H9 (cell line): ENCODE data around the gene CABLES1. TPM values are rescaled to one million over a fixed set of nuclear protein-coding genes. Genes with fewer than 3 reads are reported as not detected.

Experiments used
- DNase-seq: peaks from one replicate; pipeline ENCODE4 v3.0.0-alpha.2; 2017
- H2AFZ ChIP-seq: one replicate; pipeline ENCODE4 v1.6.1; 2013; ENCODE audit warnings: mild to moderate bottlenecking, low read length, control low read depth, moderate library complexity
- H2AK5ac ChIP-seq: 2 replicates; pipeline ENCODE4 v1.6.1; 2013; ENCODE audit warnings: low read length, control low read depth, mixed read lengths; ENCODE audit not compliant: insufficient read length
- H2BK120ac ChIP-seq: one replicate; pipeline ENCODE4 v1.6.1; 2013; ENCODE audit warnings: low read depth, mild to moderate bottlenecking, low read length, control low read depth, inconsistent platforms; ENCODE audit not compliant: poor library complexity, severe bottlenecking
- H2BK12ac ChIP-seq: 2 replicates; pipeline ENCODE4 v1.6.1; 2013; ENCODE audit warnings: low read length, control low read depth, mixed read lengths, low read depth; ENCODE audit not compliant: insufficient read length
- H2BK15ac ChIP-seq: 2 replicates; pipeline ENCODE4 v1.6.1; 2013; ENCODE audit warnings: low read depth, low read length, control low read depth
- H2BK20ac ChIP-seq: one replicate; pipeline ENCODE4 v1.6.1; 2013; ENCODE audit warnings: low read depth, mild to moderate bottlenecking, low read length, control low read depth, inconsistent platforms; ENCODE audit not compliant: poor library complexity, severe bottlenecking
- H2BK5ac ChIP-seq: 2 replicates; pipeline ENCODE4 v1.6.1; 2013; ENCODE audit warnings: low read length, control low read depth, mixed read lengths; ENCODE audit not compliant: insufficient read length
- H3K14ac ChIP-seq: 2 replicates; pipeline ENCODE4 v1.6.1; 2013; ENCODE audit warnings: low read length, control low read depth; ENCODE audit not compliant: insufficient read depth
- H3K18ac ChIP-seq: 2 replicates; pipeline ENCODE4 v1.6.1; 2013; ENCODE audit warnings: low read depth, mild to moderate bottlenecking, mixed read lengths, low read length, control low read depth; ENCODE audit not compliant: insufficient read length
- H3K23ac ChIP-seq: 2 replicates; pipeline ENCODE4 v1.6.1; 2013; ENCODE audit warnings: low read length, control low read depth, mixed read lengths, low read depth; ENCODE audit not compliant: insufficient read length
- H3K23me2 ChIP-seq: 2 replicates; pipeline ENCODE4 v1.6.1; 2013; ENCODE audit warnings: low read depth, mild to moderate bottlenecking, mixed read lengths, low read length, control low read depth; ENCODE audit not compliant: insufficient read length, poor library complexity, severe bottlenecking
- H3K27ac ChIP-seq: 2 replicates; pipeline ENCODE4 v1.5.1; 2013; ENCODE audit warnings: low read length, control low read depth, mixed read lengths, low read depth; ENCODE audit not compliant: insufficient read length
- H3K27me3 ChIP-seq: 2 replicates; pipeline ENCODE4 v1.6.1; 2013; ENCODE audit warnings: low read length, control low read depth, inconsistent platforms; ENCODE audit not compliant: insufficient read depth
- H3K4ac ChIP-seq: 2 replicates; pipeline ENCODE4 v1.6.1; 2013; ENCODE audit warnings: low read depth, mild to moderate bottlenecking, control low read depth, inconsistent platforms, low read length, moderate library complexity
- H3K4me1 ChIP-seq: 2 replicates; pipeline ENCODE4 v1.6.1; 2013; ENCODE audit warnings: low read length, control low read depth, inconsistent platforms; ENCODE audit not compliant: insufficient read depth
- H3K4me2 ChIP-seq: 2 replicates; pipeline ENCODE4 v1.6.1; 2013; ENCODE audit warnings: low read length, control low read depth, mixed read lengths; ENCODE audit not compliant: insufficient read length, insufficient read depth
- H3K56ac ChIP-seq: 2 replicates; pipeline ENCODE4 v1.6.1; 2013; ENCODE audit warnings: low read depth, mild to moderate bottlenecking, mixed read lengths, low read length, control low read depth; ENCODE audit not compliant: insufficient read length
- H3K79me1 ChIP-seq: 2 replicates; pipeline ENCODE4 v1.6.1; 2013; ENCODE audit warnings: low read depth, mild to moderate bottlenecking, moderate library complexity, low read length, control low read depth, inconsistent platforms; ENCODE audit not compliant: insufficient read depth, poor library complexity, severe bottlenecking
- H3K79me2 ChIP-seq: 2 replicates; pipeline ENCODE4 v1.6.1; 2013; ENCODE audit warnings: low read length, control low read depth, inconsistent platforms; ENCODE audit not compliant: insufficient read depth
- H3K9ac ChIP-seq: 2 replicates; pipeline ENCODE4 v1.6.1; 2013; ENCODE audit warnings: low read length, control low read depth, mixed read lengths; ENCODE audit not compliant: insufficient read length; ENCODE audit errors: extremely low read depth
- H3K9me3 ChIP-seq: one replicate; pipeline ENCODE4 v1.6.1; 2013; ENCODE audit warnings: low read depth, low read length, inconsistent platforms; ENCODE audit not compliant: control insufficient read depth
- H3T11ph ChIP-seq: one replicate; pipeline ENCODE4 v1.6.1; 2013; ENCODE audit warnings: mild to moderate bottlenecking, low read length, control low read depth, inconsistent platforms
- H4K20me1 ChIP-seq: one replicate; pipeline ENCODE4 v1.6.1; 2013; ENCODE audit not compliant: control insufficient read depth, insufficient read length, insufficient read depth
- H4K5ac ChIP-seq: 2 replicates; pipeline ENCODE4 v1.6.1; 2013; ENCODE audit warnings: low read depth, mild to moderate bottlenecking, mixed read lengths, low read length, control low read depth; ENCODE audit not compliant: insufficient read length
- H4K8ac ChIP-seq: replicated peaks from 2 replicates; pipeline ENCODE4 v1.6.1; 2013; ENCODE audit warnings: low read length, control low read depth, mixed read lengths, low read depth; ENCODE audit not compliant: insufficient read length
- H4K91ac ChIP-seq: 2 replicates; pipeline ENCODE4 v1.6.1; 2013; ENCODE audit warnings: low read depth, mild to moderate bottlenecking, moderate library complexity, mixed read lengths, low read length, control low read depth; ENCODE audit not compliant: insufficient read length
- H3K27ac Mint-ChIP-seq, 3 experiments: 2 replicates in 2 of 3; 3 replicates in 1 of 3; pipeline ENCODE4 v1.8.0; 2020 to 2021; ENCODE audit warnings: mixed read lengths in 3 of 3, mild to moderate bottlenecking in 1 of 3, moderate library complexity in 1 of 3
- H3K27me3 Mint-ChIP-seq: 2 replicates; pipeline ENCODE4 v1.8.0; 2021; ENCODE audit warnings: low read depth, mild to moderate bottlenecking, moderate library complexity, mixed read lengths
- H3K36me3 Mint-ChIP-seq, 3 experiments: 2 replicates in 2 of 3; 3 replicates in 1 of 3; pipeline ENCODE4 v1.8.0; 2020 to 2021; ENCODE audit warnings: low read depth in 3 of 3, mixed read lengths in 3 of 3; ENCODE audit not compliant: insufficient read depth in 1 of 3
- H3K4me1 Mint-ChIP-seq, 2 experiments: 2 replicates each; pipeline ENCODE4 v1.8.0; 2020; ENCODE audit warnings: mixed read lengths in 2 of 2
- H3K4me3 Mint-ChIP-seq, 2 experiments: 2 replicates in 1 of 2; 3 replicates in 1 of 2; pipeline ENCODE4 v1.8.0; 2020 to 2021; ENCODE audit warnings: mild to moderate bottlenecking in 2 of 2, mixed read lengths in 2 of 2, moderate library complexity in 1 of 2
- H3K9me3 Mint-ChIP-seq, 2 experiments: 2 replicates in 1 of 2; 3 replicates in 1 of 2; pipeline ENCODE4 v1.8.0; 2020; ENCODE audit warnings: mild to moderate bottlenecking in 2 of 2, mixed read lengths in 2 of 2, moderate library complexity in 1 of 2
- WGBS: extraction: QIAGEN DNeasy Blood & Tissue Kit; methylation state at CpG from one replicate; pipeline ENCODE4 v1.1.7; 2013; ENCODE audit warnings: missing lambda C conversion rate, low lambda C conversion rate, mixed read lengths; ENCODE audit not compliant: insufficient read length; ENCODE audit errors: extremely low coverage; 5-methylcytosine and 5-hydroxymethylcytosine counted together
- total RNA-seq: library from RNA; stranded (reverse); gene quantifications from 2 replicates; pipeline ENCODE4 v1.2.1, GENCODE V29; 2021
- TF ChIP-seq, protein P1 (sequence below): fragments of 200-600 bp; sonication (generic); conservative IDR thresholded peaks from 3 replicates; pipeline ENCODE4 v1.8.0; 2021; ENCODE audit warnings: antibody characterized with exemption, mild to moderate bottlenecking

Gene CABLES1
- total RNA-seq, 1 experiment from 2014 or later: 27.1 TPM

DNA sequence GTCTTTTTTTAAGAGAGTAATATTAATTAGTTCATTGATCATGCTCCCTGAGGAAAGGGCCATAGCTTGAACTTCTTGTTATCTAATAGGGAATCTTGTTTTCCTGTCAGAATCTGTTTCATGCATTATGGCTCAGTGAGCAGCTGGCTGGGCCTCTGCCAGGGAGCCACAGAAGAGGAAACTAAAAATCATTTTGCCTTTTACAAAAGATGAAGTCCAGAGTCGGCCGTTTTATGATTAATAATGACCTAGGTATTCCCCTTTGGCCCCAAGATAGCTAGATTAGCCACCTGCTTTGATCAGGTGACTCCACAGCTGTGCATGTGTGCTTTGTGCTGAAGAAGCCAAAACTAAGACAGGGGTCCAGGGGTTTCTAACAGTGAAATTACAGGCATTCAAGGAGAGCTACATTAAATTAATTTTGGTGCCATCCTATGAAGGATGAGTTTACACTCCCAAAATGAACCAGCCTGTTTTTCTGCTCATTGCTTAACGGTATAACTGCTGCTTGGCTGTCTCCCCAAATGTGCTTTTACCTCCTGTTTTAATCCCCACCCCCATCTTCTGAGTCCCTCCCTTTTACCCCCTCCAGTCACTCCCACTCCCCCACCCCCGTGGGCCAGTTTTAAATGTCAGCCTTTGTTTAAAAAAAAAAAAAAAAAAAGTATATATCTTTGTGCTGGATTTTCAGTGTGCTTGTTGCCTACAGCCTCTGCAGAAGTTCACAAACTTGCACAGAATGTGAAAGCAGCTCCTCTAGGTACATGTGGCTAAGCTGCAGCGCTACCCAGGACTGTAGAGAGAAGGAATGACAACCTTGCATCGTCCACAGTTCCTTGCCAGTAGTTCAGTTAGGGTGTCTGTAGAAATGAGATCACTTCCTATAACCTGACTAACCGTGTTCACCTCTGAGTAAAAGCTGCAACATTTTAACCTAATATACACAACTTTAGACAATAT is 93.1 kb downstream of the CABLES1 start:
- Histone ChIP-seq H4K8ac (no peak overlapping the region), H3T11ph (no peak overlapping the region), H2AK5ac (no peak overlapping the region), H3K27ac (no peak overlapping the region), H3K4me2 (no peak overlapping the region), H3K18ac (no peak overlapping the region), H3K79me1 (no peaks in the 10 kb centered on the region), H3K27me3 (no peaks in the 10 kb centered on the region), H3K56ac (no peak overlapping the region), H2BK15ac (no peak overlapping the region), H4K20me1 (no peaks in the 10 kb centered on the region), H3K4ac (no peak overlapping the region), H3K23me2 (no peaks in the 10 kb centered on the region), H2BK12ac (no peak overlapping the region), H4K91ac (no peak overlapping the region), H3K4me1 (peaks cover 7% of the 10 kb centered on the region; the same call in 1 of the 2 replicates), H3K9me3 (no peaks in the 10 kb centered on the region), H2BK5ac (no peak overlapping the region), H3K23ac (no peak overlapping the region), H4K5ac (no peak overlapping the region), H3K79me2 (no peaks in the 10 kb centered on the region), H3K14ac (no peak overlapping the region), H2AFZ (no peak overlapping the region), H2BK20ac (no peak overlapping the region), H3K9ac (no peak overlapping the region), H2BK120ac (no peak overlapping the region)
- Mint-ChIP-seq H3K4me1 (peaks cover 26 to 30% of the 10 kb centered on the region in 2 experiments), H3K36me3 (peaks cover 7 to 43% (median 19%) of the 10 kb centered on the region in 3 experiments; a peak in 5 of 7 replicates), H3K4me3 (no peak overlapping the region), H3K9me3 (no peaks in the 10 kb centered on the region), H3K27me3 (no peaks in the 10 kb centered on the region), H3K27ac (peak overlapping the region in 2 of 3 experiments; percentile 70 to 76; a peak in 3 of 7 replicates)
- TF ChIP-seq, protein P1, sequence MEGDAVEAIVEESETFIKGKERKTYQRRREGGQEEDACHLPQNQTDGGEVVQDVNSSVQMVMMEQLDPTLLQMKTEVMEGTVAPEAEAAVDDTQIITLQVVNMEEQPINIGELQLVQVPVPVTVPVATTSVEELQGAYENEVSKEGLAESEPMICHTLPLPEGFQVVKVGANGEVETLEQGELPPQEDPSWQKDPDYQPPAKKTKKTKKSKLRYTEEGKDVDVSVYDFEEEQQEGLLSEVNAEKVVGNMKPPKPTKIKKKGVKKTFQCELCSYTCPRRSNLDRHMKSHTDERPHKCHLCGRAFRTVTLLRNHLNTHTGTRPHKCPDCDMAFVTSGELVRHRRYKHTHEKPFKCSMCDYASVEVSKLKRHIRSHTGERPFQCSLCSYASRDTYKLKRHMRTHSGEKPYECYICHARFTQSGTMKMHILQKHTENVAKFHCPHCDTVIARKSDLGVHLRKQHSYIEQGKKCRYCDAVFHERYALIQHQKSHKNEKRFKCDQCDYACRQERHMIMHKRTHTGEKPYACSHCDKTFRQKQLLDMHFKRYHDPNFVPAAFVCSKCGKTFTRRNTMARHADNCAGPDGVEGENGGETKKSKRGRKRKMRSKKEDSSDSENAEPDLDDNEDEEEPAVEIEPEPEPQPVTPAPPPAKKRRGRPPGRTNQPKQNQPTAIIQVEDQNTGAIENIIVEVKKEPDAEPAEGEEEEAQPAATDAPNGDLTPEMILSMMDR: no peak
- no CpG with 5 or more reads among the region's 7 CpGs for WGBS
- DNase-seq: no peak
